Endothelial cell of umbilical vein (primary cell): ENCODE data around the gene UTS2R.
"Not testable (repeated sequence)": the region's sequence is repeated elsewhere in the genome, so short reads cannot be mapped to it uniquely, and the experiment has no call there.

Experiments used
- CTCF ChIP-seq, 2 donors: IDR thresholded peaks; 1 replicate in 1 of 2; 2 replicates in 1 of 2; pipeline ENCODE4 v1.5.1; 2011; ENCODE audit warnings: low read length in 2 of 2, mild to moderate bottlenecking in 2 of 2, moderate library complexity in 2 of 2, control low read depth in 1 of 2, inconsistent platforms in 1 of 2, low read depth in 1 of 2; ENCODE audit not compliant: insufficient read depth in 1 of 2; ENCODE audit errors: extremely low read depth in 1 of 2
- EZH2 ChIP-seq: IDR thresholded peaks from 2 replicates; pipeline ENCODE4 v1.6.1; 2012; ENCODE audit warnings: borderline replicate concordance, low read depth, mild to moderate bottlenecking, moderate library complexity, low read length, inconsistent platforms; ENCODE audit not compliant: severe bottlenecking
- FOS ChIP-seq: IDR thresholded peaks from 2 replicates; pipeline ENCODE4 v1.6.1; 2011; ENCODE audit warnings: mild to moderate bottlenecking, low read length, moderate library complexity, borderline replicate concordance; ENCODE audit not compliant: insufficient read depth
- MAX ChIP-seq: IDR thresholded peaks from 2 replicates; pipeline ENCODE4 v1.6.1; 2011; ENCODE audit not compliant: insufficient read depth, insufficient read length
- POLR2AphosphoS5 ChIP-seq: IDR thresholded peaks from 2 replicates; pipeline ENCODE4 v1.6.1; 2012; ENCODE audit warnings: low read depth, mild to moderate bottlenecking, control low read depth, low read length, moderate library complexity; ENCODE audit not compliant: insufficient read depth

GRCh38 chr17:82347994-82348393 lies 23.6 kb upstream of the UTS2R start:
- TF ChIP-seq CTCF (IDR thresholded peaks at IDR 0.05; ENCODE audit: extremely low read depth in 1 of 2, insufficient read depth in 1 of 2, low read depth in 1 of 2, low read length in 2 of 2); EZH2; FOS; MAX; POLR2AphosphoS5: not testable (repeated sequence)
